LNCaP clone FGC (cell line): Measurements from ENCODE around the gene KLHL10.

Experiments
- DNase-seq: peaks from one replicate; pipeline ENCODE4 v3.0.0-alpha.2; 2011; ENCODE audit warnings: low read depth
- H3K4me3 ChIP-seq: 2 replicates; pipeline ENCODE4 v1.5.1; 2011; ENCODE audit warnings: mild to moderate bottlenecking, low read depth, low read length, control low read depth
- CTCF ChIP-seq: IDR thresholded peaks from 2 replicates; pipeline ENCODE4 v1.5.1; 2012; ENCODE audit warnings: mild to moderate bottlenecking; ENCODE audit not compliant: control insufficient read depth, insufficient read depth; ENCODE audit errors: extremely low read depth

Gene KLHL10

GRCh38 chr17:41864836-41865595 lies 27.4 kb downstream of the KLHL10 start, which contains the start of gene KLHL11:
KLHL11 (minus strand) TSS chr17:41865423; CDS start chr17:41865370, 53 bp downstream.
- peak; percentile 43 for DNase-seq
- H3K4me3 ChIP-seq: peak within 1 kb of the TSS; percentile 89
- TF ChIP-seq CTCF: peak; percentile 18; the same call in 1 of the 2 replicates

DNA sequence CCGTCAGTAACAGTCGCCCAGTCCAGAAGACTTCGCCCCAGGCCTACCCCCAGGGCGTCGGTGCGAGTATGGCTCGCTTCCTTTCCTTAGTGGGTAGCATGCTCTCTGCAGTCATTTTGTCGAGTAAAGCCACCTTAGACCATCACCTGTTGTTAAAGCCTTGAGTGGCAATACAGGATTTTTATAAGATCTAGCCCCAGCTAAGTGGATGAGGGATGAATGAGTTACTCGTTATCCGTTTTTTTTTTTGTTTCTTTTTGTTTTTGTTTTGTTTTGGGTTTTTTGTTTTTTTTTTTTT lies 27.9 kb downstream of the KLHL10 start:
- DNase-seq: no peak
- TF ChIP-seq CTCF: no peak
- H3K4me3 ChIP-seq: peak overlapping the region; percentile 23

GRCh38 chr17:41868568-41868967 lies 30.9 kb downstream of the KLHL10 start:
- no peak overlapping the region for H3K4me3 ChIP-seq
- no peak for TF ChIP-seq CTCF
- DNase-seq: no peak

- no peak for TF ChIP-seq CTCF
- H3K4me3 ChIP-seq: no peak overlapping the region
- DNase-seq: peak; percentile 76
Observed at GRCh38 chr17:41869426-41869825, 31.8 kb downstream of the KLHL10 start.

DNA sequence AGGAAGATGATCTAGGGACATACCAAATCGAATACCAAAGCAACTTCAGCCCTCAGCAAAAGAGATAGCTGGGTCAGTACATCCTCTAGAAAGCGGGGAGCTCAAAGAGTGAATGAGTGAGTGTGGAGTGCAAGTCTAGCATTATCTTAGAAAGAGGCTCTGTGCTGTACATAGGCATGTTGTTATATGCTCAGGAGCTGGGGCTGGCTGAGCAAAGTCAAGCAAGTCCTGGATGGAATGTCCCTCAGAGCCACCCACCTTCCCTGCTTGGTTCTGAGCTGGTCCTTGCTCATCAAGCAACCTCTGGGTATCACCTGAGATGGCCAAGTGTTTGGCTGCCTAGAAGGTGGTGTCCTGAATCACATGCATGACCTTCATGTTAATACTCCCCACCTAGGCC lies 32.5 kb downstream of the KLHL10 start:
- DNase-seq: no peak
- H3K4me3 ChIP-seq: no peak overlapping the region
- TF ChIP-seq CTCF: no peak

DNA sequence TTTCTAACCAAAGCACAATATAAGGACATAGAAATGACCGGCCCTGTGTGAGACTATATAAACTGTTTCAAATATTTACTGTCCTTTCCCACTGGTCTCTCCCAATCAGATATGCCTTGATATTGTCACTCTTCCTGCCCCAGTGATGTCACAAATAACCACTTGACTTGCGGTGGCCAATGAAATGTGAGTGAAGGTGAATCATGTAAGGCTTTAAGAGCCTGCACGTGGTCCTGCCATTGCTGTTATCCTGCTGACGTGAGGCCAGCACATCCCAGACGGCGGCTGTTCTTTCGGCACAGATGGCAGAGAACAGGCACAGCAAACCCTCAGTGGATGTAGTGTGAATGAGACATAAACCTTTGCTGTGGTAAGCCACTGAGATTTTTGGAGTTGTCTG lies 33.0 kb downstream of the KLHL10 start:
- H3K4me3 ChIP-seq: no peak overlapping the region
- TF ChIP-seq CTCF: no peak
- peak; percentile 65 for DNase-seq

GRCh38 chr17:41871789-41872188 lies 34.2 kb downstream of the KLHL10 start:
- no peak overlapping the region for H3K4me3 ChIP-seq
- no peak for DNase-seq
- TF ChIP-seq CTCF: no peak
